HG03575 (cell line): ENCODE data around the gene PSMA2.
"Not testable (repeated sequence)": the region's sequence is repeated elsewhere in the genome, so short reads cannot be mapped to it uniquely, and the experiment has no call there.

Source experiments
- ATAC-seq: cut with Tn5 transposase; IDR thresholded peaks from one replicate; pipeline ENCODE4 v1.9.1; 2021; ENCODE audit not compliant: unreplicated experiment, insufficient number of reproducible peaks, low FRiP score; ENCODE audit errors: extremely low read depth

The PSMA2 gene

GRCh38 chr7:42911454-42912447 lies 20.2 kb downstream of the PSMA2 start, which contains the start of gene C7orf25:
Gene C7orf25 (minus strand): TSS chr7:42912070. CDS start chr7:42910900, 1,170 bp downstream.
- ATAC-seq = peak; percentile 50

DNA sequence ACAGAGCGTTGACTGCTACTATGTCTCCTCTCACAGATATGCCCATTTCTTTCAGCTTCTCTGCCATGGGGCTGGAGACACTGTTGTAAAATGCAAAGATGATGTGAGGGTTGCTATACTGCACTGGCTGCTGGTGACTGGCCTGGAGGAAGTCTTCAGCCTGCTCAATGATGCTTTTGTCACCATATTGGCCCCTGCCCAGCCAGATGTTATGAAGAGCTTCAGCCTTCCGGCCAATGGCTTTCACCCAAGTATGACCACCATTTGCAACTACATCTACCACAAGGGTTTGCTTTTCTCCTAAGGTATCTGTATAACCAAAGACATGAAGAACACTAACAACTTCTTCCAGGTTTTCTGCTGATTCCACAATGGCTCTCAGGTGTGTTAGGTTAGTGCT lies 21.7 kb downstream of the PSMA2 start:
- no peak for ATAC-seq

DNA sequence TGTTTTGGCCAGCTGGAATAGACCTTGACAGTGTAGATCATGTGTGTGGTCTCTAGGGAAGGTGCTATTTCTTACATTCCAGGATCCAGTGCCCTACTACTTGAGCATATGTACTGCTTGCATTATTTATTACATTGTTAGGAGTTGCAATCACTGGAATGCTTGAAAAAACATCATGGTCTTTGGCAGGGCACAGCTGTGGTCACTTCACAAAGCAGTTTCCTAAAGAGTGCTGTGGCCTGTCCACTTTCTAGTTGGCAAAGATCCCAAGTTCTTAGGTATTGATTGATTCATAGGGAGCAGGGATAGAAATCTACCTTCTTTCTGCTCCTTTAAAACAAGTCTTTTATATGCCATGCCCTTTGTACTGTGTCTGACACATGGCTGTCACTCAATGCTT lies 24.7 kb downstream of the PSMA2 start:
- ATAC-seq = no peak

GRCh38 chr7:42906181-42906580 lies 25.8 kb downstream of the PSMA2 start:
- ATAC-seq = no peak

DNA sequence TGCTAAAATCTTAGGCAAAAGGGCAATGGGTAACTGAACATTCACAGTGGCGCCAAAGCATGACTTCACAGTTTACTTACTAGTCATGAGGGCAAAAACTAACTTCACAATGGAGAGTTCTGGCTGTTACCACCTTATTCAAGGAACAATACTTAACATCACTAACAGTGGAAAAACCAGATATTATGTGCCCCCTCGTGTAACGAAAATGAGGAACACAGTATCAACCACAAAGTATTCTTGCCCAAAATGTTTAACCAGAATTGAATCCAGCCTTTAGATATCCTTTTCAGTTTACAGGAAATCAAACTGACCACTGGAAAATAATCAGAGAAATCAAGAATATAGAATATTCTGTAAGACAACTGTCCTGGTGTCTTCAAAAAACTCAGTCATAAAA lies 29.6 kb downstream of the PSMA2 start:
- no peak for ATAC-seq

DNA sequence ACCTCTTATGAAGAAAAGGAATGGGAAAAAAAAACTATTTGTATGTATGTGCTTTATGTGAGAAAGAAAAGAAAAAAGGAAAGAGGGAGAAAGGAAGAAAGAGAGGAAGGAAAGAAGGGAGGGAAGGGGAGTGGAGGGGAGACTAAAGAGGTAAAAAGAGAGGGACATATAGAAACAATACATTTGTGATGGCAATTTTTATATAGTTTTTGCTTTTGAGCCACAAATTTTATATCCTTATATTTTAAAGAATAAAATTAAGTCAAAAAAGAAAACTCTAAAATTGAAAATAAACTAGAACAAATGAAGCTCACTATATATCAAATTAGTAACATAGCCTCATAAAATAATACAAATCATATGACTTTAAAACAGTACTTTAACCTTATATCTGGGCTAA lies 31.1 kb downstream of the PSMA2 start:
- no peak for ATAC-seq

DNA sequence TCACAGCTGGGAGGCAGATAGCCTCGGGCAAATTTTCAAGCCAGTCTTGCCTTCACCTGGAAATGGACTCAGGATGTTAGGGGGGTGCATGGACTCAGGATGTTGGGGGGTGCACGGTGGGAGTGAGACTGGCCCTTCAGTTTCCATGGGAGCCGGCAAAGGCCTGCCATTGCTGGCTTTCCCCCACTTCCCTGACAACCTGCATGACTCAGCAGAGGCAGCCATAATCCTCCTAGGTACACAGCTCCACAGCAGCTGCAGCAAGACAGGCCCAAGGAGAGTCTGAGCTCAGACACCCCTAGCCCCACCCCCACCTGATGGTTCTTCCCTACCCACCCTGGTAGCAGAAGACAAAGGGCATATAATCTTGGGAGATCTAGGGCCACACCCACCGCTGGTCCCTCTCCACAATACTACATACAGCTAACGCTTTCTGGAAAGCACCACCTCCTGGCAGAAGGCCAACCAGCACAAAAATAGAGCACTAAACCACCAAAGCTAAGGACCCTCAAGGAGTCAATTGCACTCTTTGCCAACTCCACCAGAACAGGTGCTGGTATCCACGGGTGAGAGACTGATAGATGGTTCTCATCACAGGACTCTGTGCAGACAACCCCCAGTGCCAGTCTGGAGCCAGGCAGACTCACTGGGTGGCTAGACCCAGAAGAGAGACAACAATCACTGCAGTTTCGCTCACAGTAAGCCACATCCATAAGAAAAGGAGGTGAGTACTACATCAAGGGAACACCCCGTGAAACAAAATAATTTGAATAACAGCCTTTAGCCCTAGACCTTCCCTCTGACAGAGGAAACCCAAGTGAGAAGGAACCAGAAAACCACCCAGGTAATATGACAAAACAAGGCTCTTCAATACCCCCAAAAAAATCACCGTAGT lies 38.4 kb downstream of the PSMA2 start:
- no peak for ATAC-seq

DNA sequence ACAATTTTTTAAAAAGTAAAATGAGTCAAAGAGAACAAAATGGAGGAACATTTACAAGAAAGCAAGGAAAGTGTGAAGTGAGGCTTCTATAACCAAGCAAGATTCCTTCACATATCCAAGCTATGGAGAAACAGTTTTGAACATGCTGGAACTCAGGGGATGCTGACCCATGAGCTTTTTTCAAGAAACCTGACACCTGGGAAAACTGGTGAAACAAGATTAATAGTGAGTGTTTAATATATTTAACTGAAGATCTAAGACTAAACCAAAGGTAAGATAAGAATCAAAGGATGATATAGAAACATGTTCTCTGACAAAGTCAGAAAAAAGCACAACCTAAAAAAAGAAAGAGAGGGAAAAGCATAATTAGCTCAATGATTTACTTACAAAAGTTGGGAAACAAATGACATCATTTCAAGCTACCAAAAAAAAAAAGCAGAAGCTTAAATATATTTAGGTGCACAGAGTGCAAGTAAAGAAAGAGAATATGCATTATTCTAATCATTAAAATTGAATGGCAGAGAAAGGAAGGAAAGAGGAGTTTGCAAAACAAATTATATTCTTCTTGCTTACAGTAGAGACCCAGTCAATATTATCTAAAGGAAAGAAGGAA lies 45.0 kb downstream of the PSMA2 start:
- no peak for ATAC-seq

- no peak for ATAC-seq
These were observed 45.8 kb downstream of the PSMA2 start for GRCh38 chr7:42886129-42886528.

- not testable (repeated sequence) for ATAC-seq
These were observed 46.8 kb downstream of the PSMA2 start for GRCh38 chr7:42885183-42885582.

- no peak for ATAC-seq
These were observed 48.0 kb downstream of the PSMA2 start for GRCh38 chr7:42883950-42884349.

DNA sequence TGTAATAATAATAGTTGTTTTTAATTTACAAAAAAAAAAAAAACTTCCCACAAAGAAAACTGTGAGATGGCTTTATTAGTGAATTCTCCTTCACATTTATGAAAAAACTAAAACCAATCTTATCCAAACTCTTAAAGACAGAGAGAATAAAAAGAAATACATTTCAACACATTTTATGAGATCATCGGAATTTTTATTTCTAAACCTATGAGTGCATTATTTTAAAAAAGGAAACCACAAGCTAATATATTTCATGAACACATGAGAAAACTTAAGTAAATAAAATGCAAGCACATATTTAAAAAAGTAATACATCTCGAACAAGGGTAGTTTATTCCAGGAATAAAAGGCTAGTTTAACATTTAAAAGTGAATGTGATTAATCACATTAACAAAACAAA lies 51.6 kb downstream of the PSMA2 start:
- ATAC-seq = no peak

GRCh38 chr7:42878303-42878702 lies 53.7 kb downstream of the PSMA2 start:
- no peak for ATAC-seq

DNA sequence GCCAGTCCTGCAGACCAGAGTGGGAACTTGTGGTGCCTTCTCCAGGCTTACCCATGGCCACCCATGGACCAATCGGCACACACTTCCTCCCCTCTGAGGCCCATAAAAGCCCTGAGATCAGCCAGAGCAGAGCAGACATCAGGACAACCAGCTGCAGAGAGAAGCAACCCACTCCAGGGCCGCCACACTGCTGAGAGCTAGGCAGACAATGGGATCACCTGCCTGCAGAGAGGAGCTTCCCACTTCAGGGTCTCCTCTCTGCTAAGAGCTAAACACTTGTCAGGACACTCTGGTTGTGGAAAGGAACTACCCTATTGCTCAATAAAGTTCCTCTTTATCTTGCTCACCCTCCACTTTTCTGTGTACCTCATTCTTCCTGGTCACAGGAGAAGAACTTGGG lies 54.1 kb downstream of the PSMA2 start:
- ATAC-seq = no peak

- ATAC-seq = no peak
These were observed 55.5 kb downstream of the PSMA2 start for GRCh38 chr7:42876182-42877068.

- ATAC-seq = peak; percentile 95
These were observed 62.6 kb downstream of the PSMA2 start for GRCh38 chr7:42869131-42870020.

- ATAC-seq = no peak
These were observed 63.5 kb downstream of the PSMA2 start for GRCh38 chr7:42868480-42868879.
